Measurements from ENCODE around the gene REEP3. TPM values are rescaled to one million over a fixed set of nuclear protein-coding genes. Genes with fewer than 3 reads are reported as not detected.
A peak's percentile ranks its signal among the peaks of the same experiment; 100 is the strongest.

The REEP3 gene
- total RNA-seq, 4 donors from 2014 or later, result 11.6 to 67.1 (median 44.0) TPM

DNA sequence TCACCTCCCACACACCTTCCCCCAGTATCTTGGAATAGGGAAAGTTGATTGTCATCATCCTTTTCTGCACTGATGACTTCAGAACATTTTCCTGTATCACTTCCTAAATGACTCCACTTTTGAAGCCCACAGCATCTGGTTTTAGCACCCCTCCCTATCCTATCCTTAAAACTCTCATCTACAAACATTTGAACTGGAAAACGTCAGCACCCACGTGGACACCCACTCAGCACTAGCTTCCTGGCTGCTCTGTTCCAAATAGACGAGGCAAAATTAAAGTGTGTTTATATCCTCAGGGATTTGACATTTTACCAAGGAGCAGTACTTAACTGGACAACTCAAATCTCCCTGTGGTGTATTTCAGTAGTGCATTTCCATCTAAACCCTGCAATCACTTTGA is 73.9 kb downstream of the REEP3 start:
- no peak for DNase-seq
- no peak overlapping the region for H3K4me3 ChIP-seq
- no peaks in the 10 kb centered on the region for H3K4me1 ChIP-seq
- no peaks in the 10 kb centered on the region for H3K27me3 ChIP-seq
- no peak for TF ChIP-seq POLR2A (IDR thresholded peaks at IDR 0.05)
- TF ChIP-seq, protein P1, sequence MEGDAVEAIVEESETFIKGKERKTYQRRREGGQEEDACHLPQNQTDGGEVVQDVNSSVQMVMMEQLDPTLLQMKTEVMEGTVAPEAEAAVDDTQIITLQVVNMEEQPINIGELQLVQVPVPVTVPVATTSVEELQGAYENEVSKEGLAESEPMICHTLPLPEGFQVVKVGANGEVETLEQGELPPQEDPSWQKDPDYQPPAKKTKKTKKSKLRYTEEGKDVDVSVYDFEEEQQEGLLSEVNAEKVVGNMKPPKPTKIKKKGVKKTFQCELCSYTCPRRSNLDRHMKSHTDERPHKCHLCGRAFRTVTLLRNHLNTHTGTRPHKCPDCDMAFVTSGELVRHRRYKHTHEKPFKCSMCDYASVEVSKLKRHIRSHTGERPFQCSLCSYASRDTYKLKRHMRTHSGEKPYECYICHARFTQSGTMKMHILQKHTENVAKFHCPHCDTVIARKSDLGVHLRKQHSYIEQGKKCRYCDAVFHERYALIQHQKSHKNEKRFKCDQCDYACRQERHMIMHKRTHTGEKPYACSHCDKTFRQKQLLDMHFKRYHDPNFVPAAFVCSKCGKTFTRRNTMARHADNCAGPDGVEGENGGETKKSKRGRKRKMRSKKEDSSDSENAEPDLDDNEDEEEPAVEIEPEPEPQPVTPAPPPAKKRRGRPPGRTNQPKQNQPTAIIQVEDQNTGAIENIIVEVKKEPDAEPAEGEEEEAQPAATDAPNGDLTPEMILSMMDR (IDR thresholded peaks at IDR 0.05), result peak in 1 of 6 experiments; percentile 14
- H3K9me3 ChIP-seq, result no peaks in the 10 kb centered on the region
- no peak overlapping the region for H3K27ac ChIP-seq
- peaks cover 0 to 16% (median 0%) of the 10 kb centered on the region in 3 donors for H3K36me3 ChIP-seq

DNA sequence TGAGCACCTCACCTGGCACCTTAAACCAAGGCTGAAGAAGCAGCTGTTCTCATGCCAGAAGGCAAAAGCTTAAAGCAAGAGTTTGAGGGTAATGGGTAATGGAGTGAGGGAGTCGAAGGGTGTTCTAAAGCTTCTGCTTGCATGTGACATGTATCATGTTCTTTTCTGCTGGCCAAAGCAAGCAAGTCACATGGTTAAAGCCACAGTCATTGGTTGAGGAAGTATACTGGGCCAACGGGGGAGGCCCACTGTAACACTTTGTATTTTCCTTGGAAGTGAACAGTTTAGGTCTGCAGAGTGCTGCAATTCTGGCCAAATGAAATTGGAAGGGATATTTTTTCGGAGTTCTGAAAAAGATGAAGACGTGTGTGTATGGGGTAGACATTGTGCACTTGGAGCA is 75.7 kb downstream of the REEP3 start:
- H3K27ac ChIP-seq, result no peak overlapping the region
- H3K36me3 ChIP-seq, result peaks cover 0 to 22% (median 0%) of the 10 kb centered on the region in 3 donors
- H3K4me3 ChIP-seq, result no peak overlapping the region
- H3K27me3 ChIP-seq, result no peaks in the 10 kb centered on the region
- no peaks in the 10 kb centered on the region for H3K9me3 ChIP-seq
- no peak for TF ChIP-seq POLR2A (IDR thresholded peaks at IDR 0.05)
- TF ChIP-seq, protein P1 (IDR thresholded peaks at IDR 0.05), result no peak
- DNase-seq, result no peak
- no peaks in the 10 kb centered on the region for H3K4me1 ChIP-seq

GRCh38 chr10:63600540-63600939 is 79.3 kb downstream of the REEP3 start:
- H3K27ac ChIP-seq, result no peak overlapping the region
- DNase-seq, result no peak
- H3K27me3 ChIP-seq, result no peaks in the 10 kb centered on the region
- no peak overlapping the region for H3K4me3 ChIP-seq
- H3K36me3 ChIP-seq, result peaks cover 0 to 22% (median 0%) of the 10 kb centered on the region in 3 donors
- TF ChIP-seq, protein P1 (IDR thresholded peaks at IDR 0.05), result no peak
- TF ChIP-seq POLR2A (IDR thresholded peaks at IDR 0.05), result no peak
- H3K4me1 ChIP-seq, result peaks cover 0 to 5% (median 0%) of the 10 kb centered on the region in 4 donors
- H3K9me3 ChIP-seq, result no peaks in the 10 kb centered on the region

- no peak for DNase-seq
- TF ChIP-seq, protein P1 (IDR thresholded peaks at IDR 0.05), result no peak
- no peak for TF ChIP-seq POLR2A (IDR thresholded peaks at IDR 0.05)
- H3K27ac ChIP-seq, result peak overlapping the region in 1 of 4 donors; percentile 43
Observed at GRCh38 chr10:63603709-63604445, 82.7 kb downstream of the REEP3 start.

GRCh38 chr10:63605197-63605967 is 84.2 kb downstream of the REEP3 start:
- DNase-seq, result peak in 1 of 3 donors; percentile 55
- H3K36me3 ChIP-seq, result peaks cover 0 to 6% (median 0%) of the 10 kb centered on the region in 3 donors
- no peak for TF ChIP-seq POLR2A (IDR thresholded peaks at IDR 0.05)
- TF ChIP-seq, protein P1 (IDR thresholded peaks at IDR 0.05), result no peak
- H3K4me1 ChIP-seq, result peaks cover 0 to 5% (median 0%) of the 10 kb centered on the region in 4 donors
- H3K4me3 ChIP-seq, result no peak overlapping the region
- H3K9me3 ChIP-seq, result no peaks in the 10 kb centered on the region
- no peak overlapping the region for H3K27ac ChIP-seq
- H3K27me3 ChIP-seq, result no peaks in the 10 kb centered on the region

More at GRCh38 chr10:63603709-63604445, 82.7 kb downstream of the REEP3 start:
- H3K36me3 ChIP-seq, result peaks cover 0 to 11% (median 0%) of the 10 kb centered on the region in 3 donors
- H3K9me3 ChIP-seq, result no peaks in the 10 kb centered on the region
- peaks cover 0 to 5% (median 0%) of the 10 kb centered on the region in 4 donors for H3K4me1 ChIP-seq
- no peaks in the 10 kb centered on the region for H3K27me3 ChIP-seq
- H3K4me3 ChIP-seq, result no peak overlapping the region

Measured in Peyer's patch (tissue), 4 donors.